Calu3 (cell line): ENCODE data around the gene RRP9. TPM values are rescaled to one million over a fixed set of nuclear protein-coding genes. Genes with fewer than 3 reads are reported as not detected.
A peak's percentile ranks its signal among the peaks of the same experiment; 100 is the strongest.
"Not testable (repeated sequence)": the region's sequence is repeated elsewhere in the genome, so short reads cannot be mapped to it uniquely, and the experiment has no call there.

Source experiments
- BruUV-seq: library from RNA; stranded (reverse); fragments of 400-500 nt; replicated peaks from 2 replicates; lab custom pipeline; 2021; lab: Mats Ljungman, UMichigan
- CTCF ChIA-PET: fragments of 300-600 bp; sonication (Branson Sonifier 250); formaldehyde crosslinking; loops from one replicate; lab custom pipeline; 2022; ENCODE audit warnings: antibody characterized with exemption; lab: Charles Lee
- DNase-seq: peaks from one replicate; pipeline ENCODE4 v3.0.0; 2022
- H3K27ac Mint-ChIP-seq: one replicate; pipeline ENCODE4 v1.8.0; 2022; ENCODE audit warnings: mixed read lengths; ENCODE audit not compliant: unreplicated experiment
- H3K27me3 Mint-ChIP-seq: one replicate; pipeline ENCODE4 v1.8.0; 2022; ENCODE audit warnings: mixed read lengths; ENCODE audit not compliant: unreplicated experiment
- H3K36me3 Mint-ChIP-seq: one replicate; pipeline ENCODE4 v1.8.0; 2022; ENCODE audit warnings: mild to moderate bottlenecking, moderate library complexity, mixed read lengths; ENCODE audit not compliant: insufficient read depth, unreplicated experiment
- H3K4me1 Mint-ChIP-seq: one replicate; pipeline ENCODE4 v1.8.0; 2022; ENCODE audit warnings: mild to moderate bottlenecking, low read depth, mixed read lengths; ENCODE audit not compliant: unreplicated experiment
- H3K4me3 Mint-ChIP-seq: one replicate; pipeline ENCODE4 v1.8.0; 2022; ENCODE audit warnings: mild to moderate bottlenecking, low read depth, moderate library complexity, mixed read lengths; ENCODE audit not compliant: unreplicated experiment
- H3K9me3 Mint-ChIP-seq: one replicate; pipeline ENCODE4 v1.8.0; 2022; ENCODE audit warnings: low read depth, mixed read lengths; ENCODE audit not compliant: unreplicated experiment
- CTCF ChIP-seq: fragments of 200-600 bp; IDR thresholded peaks from one replicate; pipeline ENCODE4 v1.8.0; 2022; ENCODE audit warnings: antibody characterized with exemption; ENCODE audit not compliant: unreplicated experiment
- intact Hi-C: fragments of 100-400 bp; cut with micrococcal nuclease; formaldehyde crosslinking; loops from one replicate; pipeline ENCODE4 v1.10.0; 2022; ENCODE audit not compliant: unreplicated experiment
- total RNA-seq: library from RNA; stranded (reverse); gene quantifications from 2 replicates; pipeline ENCODE4 v1.2.3, GENCODE V29; 2022

Gene RRP9
- total RNA-seq, 1 experiment from 2014 or later: 39.3 TPM

GRCh38 chr3:51908026-51908425 lies 33.7 kb downstream of the RRP9 start:
- no peak overlapping the region for H3K4me3 Mint-ChIP-seq
- intact Hi-C loops: no loop called here
- BruUV-seq: no TSS peak
- H3K4me1 Mint-ChIP-seq: peaks cover under 1% of the 10 kb centered on the region
- no peaks in the 10 kb centered on the region for H3K27me3 Mint-ChIP-seq
- CTCF ChIA-PET: no interaction called here
- peaks cover 19% of the 10 kb centered on the region for H3K9me3 Mint-ChIP-seq
- no peaks in the 10 kb centered on the region for H3K36me3 Mint-ChIP-seq
- no peak for DNase-seq
- H3K27ac Mint-ChIP-seq: no peak overlapping the region
- no peak for TF ChIP-seq CTCF

GRCh38 chr3:51904034-51904823 lies 37.5 kb downstream of the RRP9 start:
- intact Hi-C loops: no loop called here
- DNase-seq: no peak
- CTCF ChIA-PET: no interaction called here
- H3K4me3 Mint-ChIP-seq: no peak overlapping the region
- H3K27me3 Mint-ChIP-seq: no peaks in the 10 kb centered on the region
- BruUV-seq: no TSS peak
- H3K36me3 Mint-ChIP-seq: no peaks in the 10 kb centered on the region
- no peak for TF ChIP-seq CTCF
- H3K9me3 Mint-ChIP-seq: peaks cover 19% of the 10 kb centered on the region
- peaks cover 11% of the 10 kb centered on the region for H3K4me1 Mint-ChIP-seq
- no peak overlapping the region for H3K27ac Mint-ChIP-seq

- peak overlapping the region; percentile 75 for H3K27ac Mint-ChIP-seq
- H3K4me1 Mint-ChIP-seq: peaks cover 20% of the 10 kb centered on the region
- DNase-seq: peak; percentile 73
- CTCF ChIA-PET: interaction anchor here (0.9 kb wide), 1 partner anchor 15 kb away, joined by 3 read pairs; no protein-coding TSS in a partner anchor
- H3K4me3 Mint-ChIP-seq, H3K36me3 Mint-ChIP-seq, H3K27me3 Mint-ChIP-seq, BruUV-seq, intact Hi-C loops: not testable (repeated sequence)
- H3K9me3 Mint-ChIP-seq: peaks cover 12% of the 10 kb centered on the region
These were observed 39.3 kb downstream of the RRP9 start for GRCh38 chr3:51902361-51902760.

- DNase-seq: peak; percentile 9
These were observed 41.7 kb downstream of the RRP9 start for GRCh38 chr3:51900043-51900442.

GRCh38 chr3:51897391-51897790 lies 44.3 kb downstream of the RRP9 start:
- no peak overlapping the region for H3K27ac Mint-ChIP-seq
- DNase-seq: no peak
- H3K36me3 Mint-ChIP-seq: no peaks in the 10 kb centered on the region
- H3K4me1 Mint-ChIP-seq: peaks cover 23% of the 10 kb centered on the region
- H3K4me3 Mint-ChIP-seq: no peak overlapping the region
- no peaks in the 10 kb centered on the region for H3K27me3 Mint-ChIP-seq
- BruUV-seq: no TSS peak
- no peak for TF ChIP-seq CTCF
- no peaks in the 10 kb centered on the region for H3K9me3 Mint-ChIP-seq
- CTCF ChIA-PET: interaction anchor here (0.8 kb wide), 1 partner anchor 10 kb away, joined by 3 read pairs; no protein-coding TSS in a partner anchor
- intact Hi-C loops: no loop called here

More at GRCh38 chr3:51900043-51900442, 41.7 kb downstream of the RRP9 start:
- BruUV-seq, H3K27me3 Mint-ChIP-seq, CTCF ChIA-PET, H3K36me3 Mint-ChIP-seq, intact Hi-C loops, H3K9me3 Mint-ChIP-seq, H3K27ac Mint-ChIP-seq, H3K4me3 Mint-ChIP-seq: not testable (repeated sequence)
- peaks cover 29% of the 10 kb centered on the region for H3K4me1 Mint-ChIP-seq
